Natural killer cell treated with Interleukin-12 subunit alpha and Interleukin-12 subunit beta and Interleukin-15 and Interleukin-18, amount 100 ng/mL, for 72 hours (primary cell): ENCODE data around the gene SLC45A1. TPM values are rescaled to one million over a fixed set of nuclear protein-coding genes. Genes with fewer than 3 reads are reported as not detected.

Source experiments
- ATAC-seq, 2 donors: fragments of 150-1000 bp; cut with Tn5 transposase in 1 of 2; sonication (Bioruptor Pico), chemical (Tn5 transposase) in 1 of 2; 2 replicates each; pipeline ENCODE4 v1.10.0; 2021
- DNase-seq: peaks from one replicate; pipeline ENCODE4 v3.0.0; 2022; ENCODE audit warnings: low spot score
- H3K27ac Mint-ChIP-seq, 2 donors: 1 replicate in 1 of 2; 2 replicates in 1 of 2; pipeline ENCODE4 v1.8.0; 2022; ENCODE audit warnings: mixed read lengths in 2 of 2, mild to moderate bottlenecking in 1 of 2, moderate library complexity in 1 of 2
- H3K27me3 Mint-ChIP-seq, 2 donors: 1 replicate in 1 of 2; 2 replicates in 1 of 2; pipeline ENCODE4 v1.8.0; 2022; ENCODE audit warnings: mixed read lengths in 2 of 2
- H3K36me3 Mint-ChIP-seq: one replicate; pipeline ENCODE4 v1.8.0; 2022; ENCODE audit warnings: mixed read lengths
- H3K4me1 Mint-ChIP-seq, 2 donors: 1 replicate in 1 of 2; 2 replicates in 1 of 2; pipeline ENCODE4 v1.8.0; 2022; ENCODE audit warnings: low read depth in 2 of 2, mixed read lengths in 2 of 2, mild to moderate bottlenecking in 1 of 2
- H3K4me3 Mint-ChIP-seq: one replicate; pipeline ENCODE4 v1.8.0; 2022; ENCODE audit warnings: mixed read lengths
- H3K9me3 Mint-ChIP-seq: 2 replicates; pipeline ENCODE4 v1.8.0; 2022; ENCODE audit warnings: mixed read lengths
- total RNA-seq, 2 donors: library from RNA; stranded (reverse); gene quantifications; one replicate each; pipeline ENCODE4 v1.2.3, GENCODE V29; 2022

Gene SLC45A1
- total RNA-seq, 2 donors from 2014 or later: 0.22 to 0.26 TPM

GRCh38 chr1:8367571-8368194 lies 49.8 kb downstream of the SLC45A1 start:
- H3K4me3 Mint-ChIP-seq: no peak overlapping the region
- ATAC-seq (no peak), DNase-seq (no peak)
- no peaks in the 10 kb centered on the region for H3K9me3 Mint-ChIP-seq
- H3K27ac Mint-ChIP-seq: no peak overlapping the region
- no peaks in the 10 kb centered on the region for H3K36me3 Mint-ChIP-seq
- H3K27me3 Mint-ChIP-seq: no peaks in the 10 kb centered on the region
- H3K4me1 Mint-ChIP-seq: no peaks in the 10 kb centered on the region

DNA sequence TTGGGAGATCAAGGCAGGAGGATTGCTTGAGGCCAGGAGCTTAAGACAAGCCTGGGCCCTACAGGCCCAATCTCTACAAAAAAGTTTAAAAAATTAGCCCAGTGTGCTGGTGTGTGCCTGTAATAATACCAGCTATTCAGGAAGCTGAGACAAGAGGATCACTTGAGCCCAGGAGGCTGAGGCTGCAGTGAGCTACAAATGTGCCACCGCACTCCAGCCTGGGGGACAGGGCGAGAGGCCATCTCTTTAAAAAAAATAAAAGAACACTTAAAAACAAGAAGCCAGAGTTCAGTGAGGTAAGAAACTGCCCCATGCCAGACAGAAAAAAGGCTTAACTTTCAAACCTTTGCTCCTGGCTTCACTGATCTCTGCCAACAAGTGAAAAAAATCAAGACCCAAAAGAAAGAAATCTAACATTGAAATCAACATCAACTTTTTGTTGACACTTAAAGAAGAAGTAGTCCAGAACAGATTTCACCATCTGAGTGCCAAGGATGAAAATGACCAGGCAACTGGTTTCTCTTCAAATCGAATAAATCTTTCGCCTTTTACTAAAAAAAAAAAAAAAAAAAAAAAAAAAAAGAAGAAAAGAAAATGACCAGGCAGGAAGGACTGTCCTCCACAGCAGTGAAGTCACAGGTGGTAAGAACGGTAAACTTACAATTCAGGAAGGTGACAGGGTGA lies 51.2 kb downstream of the SLC45A1 start:
- DNase-seq: no peak
- ATAC-seq: no peak
- Mint-ChIP-seq H3K27ac (peak overlapping the region in 1 of 2 donors; percentile 50), H3K36me3 (no peaks in the 10 kb centered on the region), H3K9me3 (no peaks in the 10 kb centered on the region), H3K4me3 (no peak overlapping the region), H3K27me3 (no peaks in the 10 kb centered on the region), H3K4me1 (no peaks in the 10 kb centered on the region)

- Mint-ChIP-seq H3K36me3 (no peaks in the 10 kb centered on the region), H3K4me3 (no peak overlapping the region), H3K27ac (no peak overlapping the region), H3K9me3 (no peaks in the 10 kb centered on the region), H3K27me3 (no peaks in the 10 kb centered on the region), H3K4me1 (peaks cover 4 to 7% of the 10 kb centered on the region in 2 donors)
- ATAC-seq (no peak), DNase-seq (no peak)
Observed at GRCh38 chr1:8370046-8370881, 52.4 kb downstream of the SLC45A1 start.

- H3K36me3 Mint-ChIP-seq: no peaks in the 10 kb centered on the region
- no peaks in the 10 kb centered on the region for H3K27me3 Mint-ChIP-seq
- DNase-seq (no peak), ATAC-seq (no peak)
- peaks cover 4 to 9% of the 10 kb centered on the region in 2 donors for H3K4me1 Mint-ChIP-seq
- H3K4me3 Mint-ChIP-seq: no peak overlapping the region
- no peak overlapping the region for H3K27ac Mint-ChIP-seq
- no peaks in the 10 kb centered on the region for H3K9me3 Mint-ChIP-seq
Observed at GRCh38 chr1:8370905-8371315, 53.0 kb downstream of the SLC45A1 start.

DNA sequence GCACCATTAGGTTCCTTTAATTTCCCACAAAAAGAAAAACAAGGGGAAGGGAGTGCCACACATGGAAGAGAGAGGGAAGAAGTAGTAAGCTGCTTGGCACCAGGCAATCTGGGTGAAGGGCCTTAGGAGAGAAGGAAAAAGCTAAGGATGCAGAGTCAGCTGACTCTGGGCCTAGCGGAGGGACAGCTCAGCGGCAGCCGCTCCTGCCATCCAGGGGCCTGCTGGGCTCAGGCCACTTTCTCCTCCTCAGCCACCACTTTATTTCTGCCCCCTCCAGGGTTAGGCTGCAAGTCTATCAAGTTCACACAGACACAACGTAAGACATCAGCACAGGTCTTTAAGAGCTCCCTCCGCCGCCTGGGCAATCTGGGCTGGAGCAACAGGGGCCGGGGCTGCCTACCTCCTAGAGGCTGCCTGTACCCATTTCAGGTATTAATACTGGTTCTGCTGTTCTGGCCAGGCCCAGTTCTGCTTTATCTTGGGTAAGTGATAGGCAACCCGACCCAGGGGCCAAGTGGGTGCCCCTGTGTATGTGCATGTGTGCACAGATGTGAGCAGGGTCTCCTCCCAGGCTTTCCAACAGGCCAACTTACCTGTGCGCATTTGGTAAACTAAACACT lies 53.6 kb downstream of the SLC45A1 start:
- Mint-ChIP-seq H3K9me3 (no peaks in the 10 kb centered on the region), H3K27me3 (no peaks in the 10 kb centered on the region), H3K36me3 (no peaks in the 10 kb centered on the region), H3K4me3 (no peak overlapping the region), H3K4me1 (peaks cover 8 to 12% of the 10 kb centered on the region in 2 donors), H3K27ac (no peak overlapping the region)
- peak in 1 of 2 donors; percentile 15 for ATAC-seq
- no peak for DNase-seq

DNA sequence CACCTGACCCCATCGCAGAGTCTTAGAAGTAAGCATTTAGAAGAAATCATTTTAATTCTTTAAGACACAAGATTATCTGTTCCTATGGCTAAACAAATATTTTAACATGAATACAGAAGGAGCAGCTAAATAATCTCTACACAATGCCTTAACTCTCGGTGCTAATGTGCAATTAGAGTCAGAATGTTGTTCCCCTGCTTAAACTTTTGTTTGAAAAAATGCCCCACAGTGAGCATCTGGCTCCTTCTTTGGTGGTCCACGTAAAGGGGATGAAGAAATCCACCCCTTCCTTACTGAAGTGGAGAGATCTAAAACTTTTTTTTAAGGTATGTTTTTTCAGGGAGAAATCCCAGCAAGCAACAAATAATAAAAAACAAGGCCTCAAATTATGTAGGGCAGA lies 55.2 kb downstream of the SLC45A1 start:
- no peaks in the 10 kb centered on the region for H3K27me3 Mint-ChIP-seq
- DNase-seq (no peak), ATAC-seq (no peak)
- H3K9me3 Mint-ChIP-seq: no peaks in the 10 kb centered on the region
- H3K27ac Mint-ChIP-seq: no peak overlapping the region
- peaks cover 8 to 18% of the 10 kb centered on the region in 2 donors for H3K4me1 Mint-ChIP-seq
- H3K4me3 Mint-ChIP-seq: no peak overlapping the region
- no peaks in the 10 kb centered on the region for H3K36me3 Mint-ChIP-seq

- Mint-ChIP-seq H3K36me3 (no peaks in the 10 kb centered on the region), H3K9me3 (no peaks in the 10 kb centered on the region), H3K4me1 (peaks cover 13 to 23% of the 10 kb centered on the region in 2 donors), H3K27me3 (no peaks in the 10 kb centered on the region), H3K27ac (no peak overlapping the region), H3K4me3 (no peak overlapping the region)
- ATAC-seq: no peak
- DNase-seq: no peak
Observed at GRCh38 chr1:8373581-8374241, 55.8 kb downstream of the SLC45A1 start.

DNA sequence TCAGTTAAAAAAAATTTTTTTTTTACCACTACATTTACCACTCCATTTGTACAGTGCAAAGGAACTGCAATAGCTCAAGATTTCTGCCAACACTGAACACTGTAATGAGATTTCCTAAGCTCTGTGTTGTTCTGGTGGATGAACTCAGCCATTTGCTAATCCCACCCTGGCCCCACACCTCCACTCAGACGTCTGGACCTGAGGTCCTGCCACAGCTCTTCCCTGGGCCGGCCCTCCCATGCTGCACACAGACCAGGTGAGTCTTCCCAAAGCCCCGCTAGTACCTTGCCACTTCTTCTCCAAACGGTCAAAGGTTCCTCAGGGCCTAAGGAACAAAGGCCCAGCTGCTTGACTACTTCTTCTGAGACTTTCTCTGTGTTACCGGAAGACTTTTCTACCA lies 56.4 kb downstream of the SLC45A1 start:
- no peaks in the 10 kb centered on the region for H3K27me3 Mint-ChIP-seq
- H3K4me3 Mint-ChIP-seq: no peak overlapping the region
- peaks cover 20 to 29% of the 10 kb centered on the region in 2 donors for H3K4me1 Mint-ChIP-seq
- no peaks in the 10 kb centered on the region for H3K36me3 Mint-ChIP-seq
- DNase-seq: no peak
- no peaks in the 10 kb centered on the region for H3K9me3 Mint-ChIP-seq
- no peak for ATAC-seq
- peak overlapping the region in 1 of 2 donors; percentile 19 for H3K27ac Mint-ChIP-seq

- H3K27ac Mint-ChIP-seq: peak overlapping the region in 1 of 2 donors; percentile 19
- no peaks in the 10 kb centered on the region for H3K9me3 Mint-ChIP-seq
- no peak for DNase-seq
- no peak for ATAC-seq
- no peak overlapping the region for H3K4me3 Mint-ChIP-seq
- H3K27me3 Mint-ChIP-seq: no peaks in the 10 kb centered on the region
- H3K36me3 Mint-ChIP-seq: no peaks in the 10 kb centered on the region
- H3K4me1 Mint-ChIP-seq: peaks cover 23 to 29% of the 10 kb centered on the region in 2 donors
Observed at GRCh38 chr1:8374812-8375211, 56.9 kb downstream of the SLC45A1 start.

GRCh38 chr1:8376358-8376840 lies 58.5 kb downstream of the SLC45A1 start:
- Mint-ChIP-seq H3K27me3 (no peaks in the 10 kb centered on the region), H3K36me3 (no peaks in the 10 kb centered on the region), H3K4me3 (no peak overlapping the region), H3K27ac (peak overlapping the region in 1 of 2 donors; percentile 42), H3K4me1 (peaks cover 27 to 35% of the 10 kb centered on the region in 2 donors), H3K9me3 (no peaks in the 10 kb centered on the region)
- no peak for DNase-seq
- no peak for ATAC-seq

GRCh38 chr1:8377271-8377981 lies 59.5 kb downstream of the SLC45A1 start:
- no peak for DNase-seq
- Mint-ChIP-seq H3K27ac (no peak overlapping the region), H3K36me3 (no peaks in the 10 kb centered on the region), H3K4me3 (no peak overlapping the region), H3K27me3 (no peaks in the 10 kb centered on the region), H3K9me3 (no peaks in the 10 kb centered on the region), H3K4me1 (peaks cover 27 to 35% of the 10 kb centered on the region in 2 donors)
- ATAC-seq: no peak

DNA sequence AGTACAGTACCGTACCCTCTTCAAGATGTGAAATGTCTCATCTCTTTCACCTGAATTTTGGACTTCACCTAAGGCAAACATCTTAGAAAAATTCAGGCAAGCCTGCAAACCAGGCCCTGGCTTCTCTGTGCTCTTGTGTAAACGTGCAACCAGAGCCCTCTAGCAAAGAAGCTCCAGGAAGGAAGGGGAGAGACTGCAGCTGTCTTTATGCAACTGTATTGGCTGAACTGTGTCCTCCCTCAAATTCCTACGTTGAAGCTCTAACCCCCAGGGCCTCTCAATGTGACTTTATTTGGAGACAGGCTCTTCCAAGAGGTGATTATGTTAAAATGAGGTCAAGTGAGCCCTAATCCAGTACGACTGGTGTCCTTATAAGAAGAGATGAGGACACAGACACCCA lies 60.3 kb downstream of the SLC45A1 start:
- H3K27ac Mint-ChIP-seq: no peak overlapping the region
- no peak for DNase-seq
- no peaks in the 10 kb centered on the region for H3K9me3 Mint-ChIP-seq
- H3K4me3 Mint-ChIP-seq: no peak overlapping the region
- H3K27me3 Mint-ChIP-seq: no peaks in the 10 kb centered on the region
- H3K4me1 Mint-ChIP-seq: peaks cover 31 to 40% of the 10 kb centered on the region in 2 donors
- H3K36me3 Mint-ChIP-seq: no peaks in the 10 kb centered on the region
- no peak for ATAC-seq
